H1 (cell line): Measurements from ENCODE around the gene SLC48A1. TPM values are rescaled to one million over a fixed set of nuclear protein-coding genes. Genes with fewer than 3 reads are reported as not detected.

Experiments used
- CTCF ChIA-PET: fragments of 300-600 bp; sonication (Branson Sonifier 250); formaldehyde crosslinking; loops from one replicate; lab custom pipeline; 2021; ENCODE audit not compliant: partially characterized antibody; lab: Charles Lee
- POLR2A ChIA-PET: fragments of 300-600 bp; sonication (Branson Sonifier 250); formaldehyde crosslinking; loops from one replicate; lab custom pipeline; 2021; ENCODE audit warnings: inconsistent platforms; ENCODE audit not compliant: partially characterized antibody; lab: Charles Lee
- DNase-seq, 2 experiments: peaks; one replicate each; pipeline versions ENCODE4 v3.0.0 to v3.0.0-alpha.2; 2010 to 2022; ENCODE audit warnings: low spot score in 2 of 2, low read depth in 1 of 2, mixed read lengths in 1 of 2
- FAIRE-seq: peaks from 2 replicates; lab custom pipeline; 2011; peaks lifted over from hg19 to GRCh38; lab: Jason Lieb, UNC
- H2AFZ ChIP-seq: 2 replicates; pipeline ENCODE4 v1.8.1; 2012; ENCODE audit warnings: low read length, inconsistent platforms
- H2AK5ac ChIP-seq: 2 replicates; pipeline ENCODE4 v1.6.1; 2013; ENCODE audit warnings: low read depth, low read length
- H2BK120ac ChIP-seq: replicated peaks from 2 replicates; pipeline ENCODE3; 2013; ENCODE audit warnings: low read depth, low read length, inconsistent platforms
- H2BK12ac ChIP-seq: 2 replicates; pipeline ENCODE4 v1.6.1; 2013; ENCODE audit warnings: low read depth, low read length
- H2BK15ac ChIP-seq: 2 replicates; pipeline ENCODE4 v1.6.1; 2013; ENCODE audit warnings: low read length
- H2BK20ac ChIP-seq: 2 replicates; pipeline ENCODE4 v1.6.1; 2013; ENCODE audit warnings: low read length
- H2BK5ac ChIP-seq: 2 replicates; pipeline ENCODE4 v1.6.1; 2013; ENCODE audit warnings: low read depth, low read length
- H3K14ac ChIP-seq: 2 replicates; pipeline ENCODE4 v1.6.1; 2013; ENCODE audit warnings: inconsistent platforms; ENCODE audit not compliant: insufficient read length
- H3K18ac ChIP-seq: 2 replicates; pipeline ENCODE4 v1.6.1; 2013; ENCODE audit warnings: low read length; ENCODE audit errors: extremely low read depth
- H3K23ac ChIP-seq: 2 replicates; pipeline ENCODE4 v1.6.1; 2013; ENCODE audit warnings: inconsistent platforms; ENCODE audit not compliant: insufficient read length
- H3K23me2 ChIP-seq: 2 replicates; pipeline ENCODE4 v1.6.1; 2013; ENCODE audit warnings: low read depth, low read length
- H3K27ac ChIP-seq: 2 replicates; pipeline ENCODE4 v1.6.1; 2011; ENCODE audit warnings: low read depth, low read length, inconsistent platforms
- H3K27me3 ChIP-seq, 4 experiments: replicated peaks in 1 of 4; 1 replicate in 1 of 4; 2 replicates in 3 of 4; pipeline versions ENCODE4 v1.6.1 to v1.8.1; 2011 to 2013; ENCODE audit warnings: low read length in 3 of 4, mild to moderate bottlenecking in 3 of 4, inconsistent platforms in 2 of 4, mixed read lengths in 2 of 4, moderate library complexity in 1 of 4; ENCODE audit not compliant: control insufficient read depth in 3 of 4, insufficient read depth in 3 of 4; ENCODE audit errors: extremely low read depth in 1 of 4
- H3K36me3 ChIP-seq, 4 experiments: 2 replicates each; pipeline versions ENCODE4 v1.6.1 to v1.8.1; 2011 to 2013; ENCODE audit warnings: mild to moderate bottlenecking in 4 of 4, low read length in 3 of 4, moderate library complexity in 2 of 4, control low read depth in 1 of 4, inconsistent platforms in 1 of 4; ENCODE audit not compliant: insufficient read depth in 4 of 4, control insufficient read depth in 2 of 4
- H3K4ac ChIP-seq: replicated peaks from 2 replicates; pipeline ENCODE3; 2013; ENCODE audit warnings: low read length, low read depth, mixed read lengths, inconsistent platforms; ENCODE audit not compliant: insufficient read length
- H3K4me1 ChIP-seq, 4 experiments: replicated peaks in 1 of 4; 1 replicate in 1 of 4; 2 replicates in 3 of 4; pipeline versions ENCODE4 v1.6.1 to v1.8.1; 2011 to 2013; ENCODE audit warnings: low read length in 3 of 4, inconsistent platforms in 2 of 4, mixed read lengths in 1 of 4; ENCODE audit not compliant: insufficient read depth in 4 of 4, control insufficient read depth in 3 of 4
- H3K4me2 ChIP-seq, 2 experiments: 2 replicates each; pipeline versions ENCODE4 v1.6.1 to v1.8.1; 2011 to 2013; ENCODE audit warnings: low read depth in 2 of 2, low read length in 2 of 2, control low read depth in 1 of 2, inconsistent platforms in 1 of 2, mild to moderate bottlenecking in 1 of 2; ENCODE audit not compliant: insufficient read depth in 1 of 2
- H3K4me3 ChIP-seq, 4 experiments: fragments of 200-600, 300-600 bp in 1 of 4; sonication (generic), shearing (Covaris generic), sonication (Bioruptor Twin) in 1 of 4; 2 replicates each; pipeline versions ENCODE4 v1.5.1 to v1.8.1; 2011 to 2016; ENCODE audit warnings: low read length in 4 of 4, low read depth in 3 of 4, control low read depth in 2 of 4, inconsistent platforms in 2 of 4, mild to moderate bottlenecking in 2 of 4, mixed read lengths in 1 of 4, moderate library complexity in 1 of 4; ENCODE audit not compliant: insufficient read depth in 2 of 4; ENCODE audit errors: extremely low read depth in 1 of 4
- H3K56ac ChIP-seq: replicated peaks from 2 replicates; pipeline ENCODE3; 2013; ENCODE audit warnings: low read depth, mild to moderate bottlenecking, mixed read lengths, low read length, inconsistent platforms; ENCODE audit not compliant: insufficient read length
- H3K79me1 ChIP-seq: 2 replicates; pipeline ENCODE4 v1.6.1; 2013; ENCODE audit warnings: low read depth, low read length, control low read depth
- H3K79me2 ChIP-seq, 2 experiments: 2 replicates each; pipeline versions ENCODE4 v1.6.1 to v1.8.1; 2012 to 2013; ENCODE audit warnings: low read length in 2 of 2, mild to moderate bottlenecking in 2 of 2, inconsistent platforms in 1 of 2; ENCODE audit not compliant: insufficient read depth in 2 of 2, control insufficient read depth in 1 of 2
- H3K9ac ChIP-seq, 4 experiments: replicated peaks in 1 of 4; 1 replicate in 1 of 4; 2 replicates in 3 of 4; pipeline versions ENCODE4 v1.6.1 to v1.8.1; 2011 to 2013; ENCODE audit warnings: low read depth in 3 of 4, low read length in 3 of 4, control low read depth in 2 of 4, mild to moderate bottlenecking in 2 of 4, moderate library complexity in 2 of 4, inconsistent platforms in 1 of 4; ENCODE audit errors: extremely low read depth in 1 of 4
- H3K9me3 ChIP-seq, 2 experiments: 2 replicates each; pipeline versions ENCODE4 v1.6.1 to v1.8.1; 2012 to 2013; ENCODE audit warnings: mild to moderate bottlenecking in 2 of 2, moderate library complexity in 2 of 2, control low read depth in 1 of 2, inconsistent platforms in 1 of 2, low read depth in 1 of 2, low read length in 1 of 2, mixed read lengths in 1 of 2; ENCODE audit not compliant: insufficient read depth in 2 of 2
- H4K20me1 ChIP-seq, 2 experiments: replicated peaks in 1 of 2; 2 replicates each; pipeline versions ENCODE3 to v1.8.1; 2011 to 2013; ENCODE audit warnings: inconsistent platforms in 2 of 2, low read length in 2 of 2, mild to moderate bottlenecking in 1 of 2; ENCODE audit not compliant: insufficient read depth in 2 of 2, control insufficient read depth in 1 of 2
- H4K5ac ChIP-seq: 2 replicates; pipeline ENCODE4 v1.6.1; 2013; ENCODE audit warnings: low read length, low read depth, mixed read lengths, inconsistent platforms; ENCODE audit not compliant: insufficient read length
- H4K8ac ChIP-seq: 2 replicates; pipeline ENCODE4 v1.8.0; 2013; ENCODE audit warnings: mild to moderate bottlenecking, moderate library complexity, low read length, inconsistent platforms; ENCODE audit not compliant: insufficient read depth; ENCODE audit errors: extremely low read depth
- H4K91ac ChIP-seq: replicated peaks from 2 replicates; pipeline ENCODE3; 2013; ENCODE audit warnings: low read length, mixed read lengths, inconsistent platforms; ENCODE audit not compliant: insufficient read length
- BCL11A ChIP-seq, 2 experiments: IDR thresholded peaks; one replicate each; pipeline ENCODE4 v1.6.1; 2011; ENCODE audit warnings: low read depth in 2 of 2, low read length in 2 of 2, mild to moderate bottlenecking in 2 of 2
- CBX8 ChIP-seq: fragments of 300-800, 300-1000 bp; sonication (generic); IDR thresholded peaks from 2 replicates; pipeline ENCODE4 v1.7.1; 2016; ENCODE audit warnings: low read depth, low read length, borderline replicate concordance
- CHD2 ChIP-seq: IDR thresholded peaks from 2 replicates; pipeline ENCODE4 v1.6.1; 2012; ENCODE audit warnings: low read length, improper control_type of control experiment
- EZH2 ChIP-seq: fragments of 200-600 bp; sonication (generic); IDR thresholded peaks from 2 replicates; pipeline ENCODE4 v1.7.1; 2012; ENCODE audit warnings: low read depth, mild to moderate bottlenecking, moderate library complexity, low read length, inconsistent platforms; ENCODE audit not compliant: severe bottlenecking
- GTF2F1 ChIP-seq: IDR thresholded peaks from 2 replicates; pipeline ENCODE4 v1.6.1; 2012; ENCODE audit warnings: low read depth, low read length, improper control_type of control experiment, borderline replicate concordance
- HDAC6 ChIP-seq: IDR thresholded peaks from one replicate; pipeline ENCODE4 v1.7.1; 2012; ENCODE audit warnings: low read depth, mild to moderate bottlenecking, inconsistent platforms, low read length, moderate library complexity
- MAFK ChIP-seq: IDR thresholded peaks from 2 replicates; pipeline ENCODE4 v1.6.1; 2012; ENCODE audit warnings: low read depth, mild to moderate bottlenecking, improper control_type of control experiment, low read length
- NANOG ChIP-seq: IDR thresholded peaks from 2 replicates; pipeline ENCODE4 v1.6.1; 2011; ENCODE audit warnings: low read length, low read depth, mild to moderate bottlenecking, inconsistent platforms; ENCODE audit not compliant: insufficient read depth, poor library complexity, severe bottlenecking
- POLR2A ChIP-seq, 2 experiments: IDR thresholded peaks; 1 replicate in 1 of 2; 2 replicates in 1 of 2; pipeline ENCODE4 v1.6.1; 2011; ENCODE audit warnings: low read depth in 2 of 2, low read length in 2 of 2, mild to moderate bottlenecking in 2 of 2; ENCODE audit errors: control extremely low read depth in 1 of 2
- SIN3A ChIP-seq, 2 experiments: IDR thresholded peaks in 1 of 2; conservative IDR thresholded peaks in 1 of 2; 2 replicates each; pipeline ENCODE4 v1.6.1; 2011 to 2012; ENCODE audit warnings: low read length in 2 of 2, improper control_type of control experiment in 1 of 2, low read depth in 1 of 2, mild to moderate bottlenecking in 1 of 2
- SP1 ChIP-seq: IDR thresholded peaks from 2 replicates; pipeline ENCODE4 v1.6.1; 2011; ENCODE audit warnings: low read depth, low read length
- WGBS, 2 experiments: shearing (Covaris generic) in 1 of 2; methylation state at CpG; one replicate each; pipeline versions ENCODE4 v1.1.6 to v1.1.7; 2013 to 2015; ENCODE audit warnings: low lambda C conversion rate in 2 of 2, mixed read lengths in 2 of 2, inconsistent platforms in 1 of 2, low coverage in 1 of 2, missing lambda C conversion rate in 1 of 2; ENCODE audit not compliant: insufficient replicate concordance in 2 of 2, insufficient coverage in 1 of 2, insufficient read length in 1 of 2; ENCODE audit errors: extremely low coverage in 1 of 2, missing lambda C conversion rate in 1 of 2; 5-methylcytosine and 5-hydroxymethylcytosine counted together
- polyA plus RNA-seq, 7 experiments: library from polyadenylated mRNA; depleted of rRNA in 3 of 7; stranded (reverse) in 5 of 7; unstranded in 2 of 7; fragments of >200 nt in 5 of 7; fragments of 200-250 nt in 2 of 7; gene quantifications; 1 replicate in 5 of 7; 2 replicates in 1 of 7; 4 replicates in 1 of 7; pipeline versions ENCODE4 v1.2.1 to v1.2.3, GENCODE V29; 2011 to 2013; ENCODE audit warnings: missing spikeins in 2 of 7, mixed read lengths in 2 of 7
- total RNA-seq: library from RNA; stranded (reverse); fragmentation: NEBNext Ultra II Directional; extraction: Animal tissue kit (Norgen Biotek cat#: 25700); gene quantifications from 2 replicates; pipeline ENCODE4 v1.2.1, GENCODE V29; 2021

Gene SLC48A1
- total and polyA plus RNA-seq, 2 of the 8 experiments (the other 6 are each of a cell fraction or from before 2014, with no cell fraction given) = 9.5 to 14.1 TPM

GRCh38 chr12:47758834-47759690, 14.0 kb upstream of the SLC48A1 start, which contains the start of gene RAPGEF3:
TSS of gene RAPGEF3 (minus strand) at chr12:47758880. CDS start at chr12:47758556, 324 bp downstream.
- H3K18ac ChIP-seq = peak within 1 kb of the TSS; percentile 83
- H2AK5ac ChIP-seq = peak within 1 kb of the TSS; percentile 5; the same call in 1 of the 2 replicates
- peak within 1 kb of the TSS in 3 of 4 experiments; percentile 9 to 29 (median 19); a peak in 3 of 7 replicates for H3K9ac ChIP-seq
- H3K27me3 ChIP-seq = peaks cover 0 to 2% (median 0%) of the 10 kb centered on the region in 4 experiments; a peak in 2 of 7 replicates
- H3K56ac ChIP-seq = no peak within 1 kb of the TSS
- peaks cover 8% of the 10 kb centered on the region; the same call in 1 of the 2 replicates for H3K23me2 ChIP-seq
- peaks cover 6 to 15% (median 10%) of the 10 kb centered on the region in 4 experiments; a peak in 6 of 7 replicates for H3K4me1 ChIP-seq
- H4K5ac ChIP-seq = peak within 1 kb of the TSS; percentile 45
- peak within 1 kb of the TSS; percentile 62 for H4K8ac ChIP-seq
- ChIA-PET POLR2A (interaction anchor here (0.8 to 5.6 kb wide), 8 partner anchors 11 to 41 kb away, joined by 3 to 78 read pairs (median 4); partner anchors contain the start of gene SLC48A1), CTCF (interaction anchor here (0.8 to 64.6 kb wide), 16 partner anchors 20 to 338 kb away, joined by 3 to 2442 read pairs (median 5); partner anchors contain the start of genes ENDOU and SLC48A1)
- H3K79me1 ChIP-seq = no peaks in the 10 kb centered on the region
- FAIRE-seq (no peak), DNase-seq (peak in 1 of 2 experiments; percentile 81)
- H4K91ac ChIP-seq = peak within 1 kb of the TSS; percentile 68
- no peaks in the 10 kb centered on the region for H4K20me1 ChIP-seq
- no peaks in the 10 kb centered on the region for H3K79me2 ChIP-seq
- H2BK15ac ChIP-seq = peak within 1 kb of the TSS; percentile 97; the same call in 1 of the 2 replicates
- H3K4ac ChIP-seq = no peak within 1 kb of the TSS
- no peak within 1 kb of the TSS for H3K23ac ChIP-seq
- H2BK5ac ChIP-seq = peak within 1 kb of the TSS; percentile 75; the same call in 1 of the 2 replicates
- 6% methylated on average over 23 of the region's 57 CpGs; no CpG with 5 or more reads in 1 of the 2 experiments for WGBS, 2 experiments
- H2BK120ac ChIP-seq = peak within 1 kb of the TSS; percentile 66
- H3K4me2 ChIP-seq = peak within 1 kb of the TSS; percentile 59 to 77
- H3K9me3 ChIP-seq = no peaks in the 10 kb centered on the region
- peak within 1 kb of the TSS; percentile 42 for H2AFZ ChIP-seq
- peak within 1 kb of the TSS; percentile 96; the same call in 1 of the 2 replicates for H2BK12ac ChIP-seq
- H2BK20ac ChIP-seq = no peak within 1 kb of the TSS
- H3K36me3 ChIP-seq = no peaks in the 10 kb centered on the region
- peak within 1 kb of the TSS; percentile 32 to 72 (median 45) for H3K4me3 ChIP-seq
- no peak within 1 kb of the TSS for H3K14ac ChIP-seq
- no peak within 1 kb of the TSS for H3K27ac ChIP-seq
- TF ChIP-seq SIN3A (conservative IDR thresholded peaks at IDR 0.05 in 1 of 2, IDR thresholded peaks at IDR 0.05 in 1 of 2; ENCODE audit: low read depth in 1 of 2, low read length in 2 of 2) = peak in 1 of 2 experiments; percentile 66; a peak in 2 of 4 replicates
- no peak for TF ChIP-seq SP1
- no peak for TF ChIP-seq BCL11A (IDR thresholded peaks at IDR 0.05; ENCODE audit: low read depth in 2 of 2, low read length in 2 of 2)
- no peak for TF ChIP-seq MAFK
- TF ChIP-seq HDAC6 = no peak
- no peak; a peak in 1 of 3 replicates for TF ChIP-seq POLR2A (IDR thresholded peaks at IDR 0.05; ENCODE audit: control extremely low read depth in 1 of 2, low read depth in 2 of 2, low read length in 2 of 2)
- no peak for TF ChIP-seq CHD2
- no peak for TF ChIP-seq EZH2
- TF ChIP-seq NANOG = no peak
- TF ChIP-seq CBX8 = no peak
- peak; percentile 29; the same call in 1 of the 2 replicates for TF ChIP-seq GTF2F1
